H1 (cell line): Measurements from ENCODE around the gene TTPAL. TPM values are rescaled to one million over a fixed set of nuclear protein-coding genes. Genes with fewer than 3 reads are reported as not detected.
A peak's percentile ranks its signal among the peaks of the same experiment; 100 is the strongest.

Experiments
- CTCF ChIA-PET: fragments of 300-600 bp; sonication (Branson Sonifier 250); formaldehyde crosslinking; loops from one replicate; lab custom pipeline; 2021; ENCODE audit not compliant: partially characterized antibody; lab: Charles Lee
- POLR2A ChIA-PET: fragments of 300-600 bp; sonication (Branson Sonifier 250); formaldehyde crosslinking; loops from one replicate; lab custom pipeline; 2021; ENCODE audit warnings: inconsistent platforms; ENCODE audit not compliant: partially characterized antibody; lab: Charles Lee
- DNase-seq, 2 experiments: peaks; one replicate each; pipeline versions ENCODE4 v3.0.0 to v3.0.0-alpha.2; 2010 to 2022; ENCODE audit warnings: low spot score in 2 of 2, low read depth in 1 of 2, mixed read lengths in 1 of 2
- FAIRE-seq: peaks from 2 replicates; lab custom pipeline; 2011; peaks lifted over from hg19 to GRCh38; lab: Jason Lieb, UNC
- H2AFZ ChIP-seq: 2 replicates; pipeline ENCODE4 v1.8.1; 2012; ENCODE audit warnings: low read length, inconsistent platforms
- H2AK5ac ChIP-seq: 2 replicates; pipeline ENCODE4 v1.6.1; 2013; ENCODE audit warnings: low read depth, low read length
- H2BK120ac ChIP-seq: replicated peaks from 2 replicates; pipeline ENCODE3; 2013; ENCODE audit warnings: low read depth, low read length, inconsistent platforms
- H2BK12ac ChIP-seq: 2 replicates; pipeline ENCODE4 v1.6.1; 2013; ENCODE audit warnings: low read depth, low read length
- H2BK15ac ChIP-seq: 2 replicates; pipeline ENCODE4 v1.6.1; 2013; ENCODE audit warnings: low read length
- H2BK20ac ChIP-seq: 2 replicates; pipeline ENCODE4 v1.6.1; 2013; ENCODE audit warnings: low read length
- H2BK5ac ChIP-seq: 2 replicates; pipeline ENCODE4 v1.6.1; 2013; ENCODE audit warnings: low read depth, low read length
- H3K14ac ChIP-seq: 2 replicates; pipeline ENCODE4 v1.6.1; 2013; ENCODE audit warnings: inconsistent platforms; ENCODE audit not compliant: insufficient read length
- H3K18ac ChIP-seq: 2 replicates; pipeline ENCODE4 v1.6.1; 2013; ENCODE audit warnings: low read length; ENCODE audit errors: extremely low read depth
- H3K23ac ChIP-seq: 2 replicates; pipeline ENCODE4 v1.6.1; 2013; ENCODE audit warnings: inconsistent platforms; ENCODE audit not compliant: insufficient read length
- H3K23me2 ChIP-seq: 2 replicates; pipeline ENCODE4 v1.6.1; 2013; ENCODE audit warnings: low read depth, low read length
- H3K27ac ChIP-seq: 2 replicates; pipeline ENCODE4 v1.6.1; 2011; ENCODE audit warnings: low read depth, low read length, inconsistent platforms
- H3K27me3 ChIP-seq, 4 experiments: replicated peaks in 1 of 4; 1 replicate in 1 of 4; 2 replicates in 3 of 4; pipeline versions ENCODE4 v1.6.1 to v1.8.1; 2011 to 2013; ENCODE audit warnings: low read length in 3 of 4, mild to moderate bottlenecking in 3 of 4, inconsistent platforms in 2 of 4, mixed read lengths in 2 of 4, moderate library complexity in 1 of 4; ENCODE audit not compliant: control insufficient read depth in 3 of 4, insufficient read depth in 3 of 4; ENCODE audit errors: extremely low read depth in 1 of 4
- H3K36me3 ChIP-seq, 4 experiments: 2 replicates each; pipeline versions ENCODE4 v1.6.1 to v1.8.1; 2011 to 2013; ENCODE audit warnings: mild to moderate bottlenecking in 4 of 4, low read length in 3 of 4, moderate library complexity in 2 of 4, control low read depth in 1 of 4, inconsistent platforms in 1 of 4; ENCODE audit not compliant: insufficient read depth in 4 of 4, control insufficient read depth in 2 of 4
- H3K4ac ChIP-seq: replicated peaks from 2 replicates; pipeline ENCODE3; 2013; ENCODE audit warnings: low read length, low read depth, mixed read lengths, inconsistent platforms; ENCODE audit not compliant: insufficient read length
- H3K4me1 ChIP-seq, 4 experiments: replicated peaks in 1 of 4; 1 replicate in 1 of 4; 2 replicates in 3 of 4; pipeline versions ENCODE4 v1.6.1 to v1.8.1; 2011 to 2013; ENCODE audit warnings: low read length in 3 of 4, inconsistent platforms in 2 of 4, mixed read lengths in 1 of 4; ENCODE audit not compliant: insufficient read depth in 4 of 4, control insufficient read depth in 3 of 4
- H3K4me2 ChIP-seq, 2 experiments: 2 replicates each; pipeline versions ENCODE4 v1.6.1 to v1.8.1; 2011 to 2013; ENCODE audit warnings: low read depth in 2 of 2, low read length in 2 of 2, control low read depth in 1 of 2, inconsistent platforms in 1 of 2, mild to moderate bottlenecking in 1 of 2; ENCODE audit not compliant: insufficient read depth in 1 of 2
- H3K4me3 ChIP-seq, 4 experiments: fragments of 200-600, 300-600 bp in 1 of 4; sonication (generic), shearing (Covaris generic), sonication (Bioruptor Twin) in 1 of 4; 2 replicates each; pipeline versions ENCODE4 v1.5.1 to v1.8.1; 2011 to 2016; ENCODE audit warnings: low read length in 4 of 4, low read depth in 3 of 4, control low read depth in 2 of 4, inconsistent platforms in 2 of 4, mild to moderate bottlenecking in 2 of 4, mixed read lengths in 1 of 4, moderate library complexity in 1 of 4; ENCODE audit not compliant: insufficient read depth in 2 of 4; ENCODE audit errors: extremely low read depth in 1 of 4
- H3K56ac ChIP-seq: replicated peaks from 2 replicates; pipeline ENCODE3; 2013; ENCODE audit warnings: low read depth, mild to moderate bottlenecking, mixed read lengths, low read length, inconsistent platforms; ENCODE audit not compliant: insufficient read length
- H3K79me1 ChIP-seq: 2 replicates; pipeline ENCODE4 v1.6.1; 2013; ENCODE audit warnings: low read depth, low read length, control low read depth
- H3K79me2 ChIP-seq, 2 experiments: 2 replicates each; pipeline versions ENCODE4 v1.6.1 to v1.8.1; 2012 to 2013; ENCODE audit warnings: low read length in 2 of 2, mild to moderate bottlenecking in 2 of 2, inconsistent platforms in 1 of 2; ENCODE audit not compliant: insufficient read depth in 2 of 2, control insufficient read depth in 1 of 2
- H3K9ac ChIP-seq, 4 experiments: replicated peaks in 1 of 4; 1 replicate in 1 of 4; 2 replicates in 3 of 4; pipeline versions ENCODE4 v1.6.1 to v1.8.1; 2011 to 2013; ENCODE audit warnings: low read depth in 3 of 4, low read length in 3 of 4, control low read depth in 2 of 4, mild to moderate bottlenecking in 2 of 4, moderate library complexity in 2 of 4, inconsistent platforms in 1 of 4; ENCODE audit errors: extremely low read depth in 1 of 4
- H3K9me3 ChIP-seq, 2 experiments: 2 replicates each; pipeline versions ENCODE4 v1.6.1 to v1.8.1; 2012 to 2013; ENCODE audit warnings: mild to moderate bottlenecking in 2 of 2, moderate library complexity in 2 of 2, control low read depth in 1 of 2, inconsistent platforms in 1 of 2, low read depth in 1 of 2, low read length in 1 of 2, mixed read lengths in 1 of 2; ENCODE audit not compliant: insufficient read depth in 2 of 2
- H4K20me1 ChIP-seq, 2 experiments: replicated peaks in 1 of 2; 2 replicates each; pipeline versions ENCODE3 to v1.8.1; 2011 to 2013; ENCODE audit warnings: inconsistent platforms in 2 of 2, low read length in 2 of 2, mild to moderate bottlenecking in 1 of 2; ENCODE audit not compliant: insufficient read depth in 2 of 2, control insufficient read depth in 1 of 2
- H4K5ac ChIP-seq: 2 replicates; pipeline ENCODE4 v1.6.1; 2013; ENCODE audit warnings: low read length, low read depth, mixed read lengths, inconsistent platforms; ENCODE audit not compliant: insufficient read length
- H4K8ac ChIP-seq: 2 replicates; pipeline ENCODE4 v1.8.0; 2013; ENCODE audit warnings: mild to moderate bottlenecking, moderate library complexity, low read length, inconsistent platforms; ENCODE audit not compliant: insufficient read depth; ENCODE audit errors: extremely low read depth
- H4K91ac ChIP-seq: replicated peaks from 2 replicates; pipeline ENCODE3; 2013; ENCODE audit warnings: low read length, mixed read lengths, inconsistent platforms; ENCODE audit not compliant: insufficient read length
- JUN ChIP-seq: IDR thresholded peaks from 2 replicates; pipeline ENCODE4 v1.6.1; 2011; ENCODE audit warnings: low read depth, mild to moderate bottlenecking, improper control_type of control experiment, low read length
- NANOG ChIP-seq: IDR thresholded peaks from 2 replicates; pipeline ENCODE4 v1.6.1; 2011; ENCODE audit warnings: low read length, low read depth, mild to moderate bottlenecking, inconsistent platforms; ENCODE audit not compliant: insufficient read depth, poor library complexity, severe bottlenecking
- RAD21 ChIP-seq, 2 experiments: IDR thresholded peaks in 1 of 2; conservative IDR thresholded peaks in 1 of 2; 2 replicates each; pipeline ENCODE4 v1.6.1; 2011; ENCODE audit warnings: low read depth in 2 of 2, low read length in 2 of 2, improper control_type of control experiment in 1 of 2, inconsistent platforms in 1 of 2, mild to moderate bottlenecking in 1 of 2, moderate library complexity in 1 of 2
- SP2 ChIP-seq: IDR thresholded peaks from 2 replicates; pipeline ENCODE4 v1.6.1; 2012; ENCODE audit warnings: mild to moderate bottlenecking, low read length, inconsistent platforms
- TEAD4 ChIP-seq: IDR thresholded peaks from 2 replicates; pipeline ENCODE4 v1.6.1; 2012; ENCODE audit warnings: low read depth, low read length, inconsistent platforms, mixed read lengths
- WGBS, 2 experiments: shearing (Covaris generic) in 1 of 2; methylation state at CpG; one replicate each; pipeline versions ENCODE4 v1.1.6 to v1.1.7; 2013 to 2015; ENCODE audit warnings: low lambda C conversion rate in 2 of 2, mixed read lengths in 2 of 2, inconsistent platforms in 1 of 2, low coverage in 1 of 2, missing lambda C conversion rate in 1 of 2; ENCODE audit not compliant: insufficient replicate concordance in 2 of 2, insufficient coverage in 1 of 2, insufficient read length in 1 of 2; ENCODE audit errors: extremely low coverage in 1 of 2, missing lambda C conversion rate in 1 of 2; 5-methylcytosine and 5-hydroxymethylcytosine counted together
- polyA plus RNA-seq, 7 experiments: library from polyadenylated mRNA; depleted of rRNA in 3 of 7; stranded (reverse) in 5 of 7; unstranded in 2 of 7; fragments of >200 nt in 5 of 7; fragments of 200-250 nt in 2 of 7; gene quantifications; 1 replicate in 5 of 7; 2 replicates in 1 of 7; 4 replicates in 1 of 7; pipeline versions ENCODE4 v1.2.1 to v1.2.3, GENCODE V29; 2011 to 2013; ENCODE audit warnings: missing spikeins in 2 of 7, mixed read lengths in 2 of 7
- total RNA-seq: library from RNA; stranded (reverse); fragmentation: NEBNext Ultra II Directional; extraction: Animal tissue kit (Norgen Biotek cat#: 25700); gene quantifications from 2 replicates; pipeline ENCODE4 v1.2.1, GENCODE V29; 2021
- TF ChIP-seq, protein P1 (sequence below): IDR thresholded peaks from 2 replicates; pipeline ENCODE4 v1.6.1; 2011; ENCODE audit warnings: low read length, improper control_type of control experiment
- TF ChIP-seq, protein P2 (sequence below), 3 experiments: IDR thresholded peaks; 1 replicate in 2 of 3; 2 replicates in 1 of 3; pipeline versions ENCODE4 v1.5.1 to v1.6.1; 2011; ENCODE audit warnings: low read length in 3 of 3, mild to moderate bottlenecking in 3 of 3, inconsistent platforms in 2 of 3, low read depth in 1 of 3, moderate library complexity in 1 of 3; ENCODE audit not compliant: insufficient read depth in 1 of 3; ENCODE audit errors: control extremely low read depth in 1 of 3

The TTPAL gene
- total and polyA plus RNA-seq, 2 of the 8 experiments (the other 6 are each of a cell fraction or from before 2014, with no cell fraction given) = 2.8 to 14.0 TPM

- FAIRE-seq (no peak), DNase-seq (peak; percentile 29 to 80)
- Histone ChIP-seq H3K9ac (no peak overlapping the region), H3K79me1 (no peaks in the 10 kb centered on the region), H3K4me1 (no peaks in the 10 kb centered on the region), H3K27me3 (no peaks in the 10 kb centered on the region), H3K4me3 (no peak overlapping the region), H3K36me3 (no peaks in the 10 kb centered on the region), H3K9me3 (no peaks in the 10 kb centered on the region), H3K4ac (no peak overlapping the region), H2BK20ac (no peak overlapping the region), H3K56ac (no peak overlapping the region), H3K18ac (no peak overlapping the region), H3K79me2 (no peaks in the 10 kb centered on the region), H4K8ac (no peak overlapping the region), H4K20me1 (no peaks in the 10 kb centered on the region), H2AK5ac (no peak overlapping the region), H2BK15ac (no peak overlapping the region), H2BK5ac (no peak overlapping the region), H4K5ac (no peak overlapping the region), H3K23me2 (no peaks in the 10 kb centered on the region), H2AFZ (peak overlapping the region; percentile 33; the same call in 1 of the 2 replicates), H2BK120ac (no peak overlapping the region), H2BK12ac (no peak overlapping the region), H3K27ac (no peak overlapping the region), H3K4me2 (no peak overlapping the region), H3K23ac (no peak overlapping the region), H3K14ac (no peak overlapping the region), H4K91ac (no peak overlapping the region)
- TF ChIP-seq JUN (no peak), TEAD4 (0 out of 2 replicates have a peak, but pooled peaks have one; percentile 16), NANOG (no peak), SP2 (no peak), RAD21 (IDR thresholded peaks at IDR 0.05 in 1 of 2, conservative IDR thresholded peaks at IDR 0.05 in 1 of 2; ENCODE audit: low read depth in 2 of 2, low read length in 2 of 2) (peak; percentile 46 to 62)
- TF ChIP-seq, protein P1, sequence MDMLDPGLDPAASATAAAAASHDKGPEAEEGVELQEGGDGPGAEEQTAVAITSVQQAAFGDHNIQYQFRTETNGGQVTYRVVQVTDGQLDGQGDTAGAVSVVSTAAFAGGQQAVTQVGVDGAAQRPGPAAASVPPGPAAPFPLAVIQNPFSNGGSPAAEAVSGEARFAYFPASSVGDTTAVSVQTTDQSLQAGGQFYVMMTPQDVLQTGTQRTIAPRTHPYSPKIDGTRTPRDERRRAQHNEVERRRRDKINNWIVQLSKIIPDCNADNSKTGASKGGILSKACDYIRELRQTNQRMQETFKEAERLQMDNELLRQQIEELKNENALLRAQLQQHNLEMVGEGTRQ = no peak
- TF ChIP-seq, protein P2, sequence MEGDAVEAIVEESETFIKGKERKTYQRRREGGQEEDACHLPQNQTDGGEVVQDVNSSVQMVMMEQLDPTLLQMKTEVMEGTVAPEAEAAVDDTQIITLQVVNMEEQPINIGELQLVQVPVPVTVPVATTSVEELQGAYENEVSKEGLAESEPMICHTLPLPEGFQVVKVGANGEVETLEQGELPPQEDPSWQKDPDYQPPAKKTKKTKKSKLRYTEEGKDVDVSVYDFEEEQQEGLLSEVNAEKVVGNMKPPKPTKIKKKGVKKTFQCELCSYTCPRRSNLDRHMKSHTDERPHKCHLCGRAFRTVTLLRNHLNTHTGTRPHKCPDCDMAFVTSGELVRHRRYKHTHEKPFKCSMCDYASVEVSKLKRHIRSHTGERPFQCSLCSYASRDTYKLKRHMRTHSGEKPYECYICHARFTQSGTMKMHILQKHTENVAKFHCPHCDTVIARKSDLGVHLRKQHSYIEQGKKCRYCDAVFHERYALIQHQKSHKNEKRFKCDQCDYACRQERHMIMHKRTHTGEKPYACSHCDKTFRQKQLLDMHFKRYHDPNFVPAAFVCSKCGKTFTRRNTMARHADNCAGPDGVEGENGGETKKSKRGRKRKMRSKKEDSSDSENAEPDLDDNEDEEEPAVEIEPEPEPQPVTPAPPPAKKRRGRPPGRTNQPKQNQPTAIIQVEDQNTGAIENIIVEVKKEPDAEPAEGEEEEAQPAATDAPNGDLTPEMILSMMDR (IDR thresholded peaks at IDR 0.05; ENCODE audit: control extremely low read depth in 1 of 3, insufficient read depth in 1 of 3, low read depth in 1 of 3, low read length in 3 of 3) = peak; percentile 61 to 92 (median 78)
- ChIA-PET POLR2A (no interaction called here), CTCF (interaction anchor here (0.6 to 3.1 kb wide), 25 partner anchors 9 to 349 kb away, joined by 3 to 33 read pairs (median 7); no protein-coding TSS in a partner anchor)
- WGBS, 2 experiments = 75% methylated on average over 9 of the region's 9 CpGs; no CpG with 5 or more reads in 1 of the 2 experiments
Measured at GRCh38 chr20:44448753-44449546, 26.7 kb upstream of the TTPAL start.
